IMR-90 (cell line): ENCODE data around the gene MROH8. TPM values are rescaled to one million over a fixed set of nuclear protein-coding genes. Genes with fewer than 3 reads are reported as not detected.

Source experiments
- ATAC-seq: fragments of 200-7000 bp; cut with Tn5 transposase; 2 replicates; pipeline ENCODE4 v1.9.1; 2020; ENCODE audit warnings: low read depth, mild to moderate bottlenecking, moderate library complexity
- BruUV-seq: library from RNA; stranded (reverse); fragments of 400-500 nt; replicated peaks from 2 replicates; lab custom pipeline; 2021; lab: Mats Ljungman, UMichigan
- CTCF ChIA-PET: fragments of 300-600 bp; formaldehyde crosslinking; extraction: SDS; loops from one replicate; lab custom pipeline; 2021; ENCODE audit warnings: antibody characterized with exemption; lab: Yijun Ruan, JAX
- POLR2A ChIA-PET: fragments of 300-600 bp; sonication (Branson Sonifier 250); formaldehyde crosslinking; loops from one replicate; lab custom pipeline; 2022; ENCODE audit warnings: antibody characterized with exemption; ENCODE audit not compliant: unreplicated experiment; lab: Charles Lee
- DNase-seq: peaks from one replicate; pipeline ENCODE4 v3.0.0; 2013
- H2AFZ ChIP-seq: replicated peaks from 2 replicates; pipeline ENCODE3; 2013; ENCODE audit warnings: low read length, mild to moderate bottlenecking; ENCODE audit not compliant: poor library complexity
- H2AK5ac ChIP-seq: 2 replicates; pipeline ENCODE4 v1.6.1; 2013; ENCODE audit warnings: low read depth, low read length, inconsistent platforms
- H2AK9ac ChIP-seq: replicated peaks from 2 replicates; pipeline ENCODE3; 2013; ENCODE audit warnings: mild to moderate bottlenecking, low read depth, low read length, moderate library complexity; ENCODE audit not compliant: poor library complexity
- H2BK120ac ChIP-seq: 2 replicates; pipeline ENCODE4 v1.6.1; 2013; ENCODE audit warnings: low read depth, low read length, inconsistent platforms
- H2BK15ac ChIP-seq: 3 replicates; pipeline ENCODE4 v1.6.1; 2013; ENCODE audit warnings: low read depth, low read length, inconsistent platforms
- H2BK20ac ChIP-seq: 2 replicates; pipeline ENCODE4 v1.6.1; 2013; ENCODE audit warnings: low read depth, mild to moderate bottlenecking, inconsistent platforms, low read length, moderate library complexity
- H2BK5ac ChIP-seq: 2 replicates; pipeline ENCODE4 v1.6.1; 2013; ENCODE audit warnings: mild to moderate bottlenecking, low read depth, low read length, inconsistent platforms; ENCODE audit not compliant: poor library complexity, severe bottlenecking
- H3K14ac ChIP-seq: replicated peaks from 2 replicates; pipeline ENCODE4 v1.6.1; 2013; ENCODE audit warnings: low read depth, low read length, inconsistent platforms
- H3K18ac ChIP-seq: 2 replicates; pipeline ENCODE4 v1.6.1; 2013; ENCODE audit warnings: low read depth, low read length, control low read depth
- H3K23ac ChIP-seq: 2 replicates; pipeline ENCODE4 v1.6.1; 2013; ENCODE audit warnings: low read depth, low read length, inconsistent platforms
- H3K27ac ChIP-seq: 2 replicates; pipeline ENCODE4 v1.5.1; 2013; ENCODE audit warnings: mild to moderate bottlenecking, control low read depth, low read length; ENCODE audit not compliant: insufficient read depth
- H3K27me3 ChIP-seq: 2 replicates; pipeline ENCODE4 v1.6.1; 2013; ENCODE audit warnings: low read length; ENCODE audit not compliant: control insufficient read depth, insufficient read depth
- H3K36me3 ChIP-seq: 2 replicates; pipeline ENCODE4 v1.6.1; 2013; ENCODE audit warnings: low read length, mixed read lengths; ENCODE audit not compliant: control insufficient read depth, insufficient read depth
- H3K4ac ChIP-seq: 2 replicates; pipeline ENCODE4 v1.6.1; 2013; ENCODE audit warnings: low read depth, low read length, inconsistent platforms
- H3K4me1 ChIP-seq: 2 replicates; pipeline ENCODE4 v1.6.1; 2013; ENCODE audit warnings: low read length, mixed read lengths; ENCODE audit not compliant: control insufficient read depth, insufficient read depth
- H3K4me2 ChIP-seq: 2 replicates; pipeline ENCODE4 v1.6.1; 2013; ENCODE audit warnings: low read depth, mild to moderate bottlenecking, control low read depth, low read length, moderate library complexity
- H3K4me3 ChIP-seq: 2 replicates; pipeline ENCODE4 v1.5.1; 2013; ENCODE audit warnings: low read depth, mild to moderate bottlenecking, control low read depth, low read length, moderate library complexity; ENCODE audit not compliant: insufficient read depth
- H3K56ac ChIP-seq: 2 replicates; pipeline ENCODE4 v1.6.1; 2013; ENCODE audit warnings: low read length, inconsistent platforms; ENCODE audit not compliant: insufficient read depth; ENCODE audit errors: extremely low read depth
- H3K79me1 ChIP-seq, 2 experiments: 2 replicates each; pipeline ENCODE4 v1.6.1; 2013; ENCODE audit warnings: low read length in 2 of 2, inconsistent platforms in 1 of 2, low read depth in 1 of 2
- H3K9ac ChIP-seq: 2 replicates; pipeline ENCODE4 v1.6.1; 2013; ENCODE audit warnings: low read depth, low read length, control low read depth
- H3K9me1 ChIP-seq: 2 replicates; pipeline ENCODE4 v1.6.1; 2013; ENCODE audit warnings: low read length, inconsistent platforms; ENCODE audit not compliant: insufficient read depth
- H3K9me3 ChIP-seq: 2 replicates; pipeline ENCODE4 v1.6.1; 2013; ENCODE audit warnings: low read length; ENCODE audit not compliant: control insufficient read depth, insufficient read depth
- H4K20me1 ChIP-seq: 2 replicates; pipeline ENCODE4 v1.6.1; 2013; ENCODE audit warnings: low read length, inconsistent platforms; ENCODE audit not compliant: insufficient read depth
- H4K5ac ChIP-seq: 2 replicates; pipeline ENCODE4 v1.6.1; 2013; ENCODE audit warnings: mild to moderate bottlenecking, low read depth, low read length, control low read depth
- H4K8ac ChIP-seq, 2 experiments: 2 replicates each; pipeline ENCODE4 v1.6.1; 2013; ENCODE audit warnings: low read depth in 2 of 2, low read length in 2 of 2, control low read depth in 1 of 2, inconsistent platforms in 1 of 2
- H4K91ac ChIP-seq: 2 replicates; pipeline ENCODE4 v1.6.1; 2013; ENCODE audit warnings: low read depth, low read length, inconsistent platforms; ENCODE audit not compliant: insufficient read depth
- BHLHE40 ChIP-seq: fragments of 150-350 bp; IDR thresholded peaks from 2 replicates; pipeline ENCODE4 v1.6.1; 2016; ENCODE audit warnings: mild to moderate bottlenecking, low read depth, low read length
- CEBPB ChIP-seq: IDR thresholded peaks from 2 replicates; pipeline ENCODE4 v1.6.1; 2012; ENCODE audit warnings: low read depth, low read length, improper control_type of control experiment
- CHD1 ChIP-seq: IDR thresholded peaks from 2 replicates; pipeline ENCODE4 v1.6.1; 2012; ENCODE audit warnings: low read depth, low read length, improper control_type of control experiment
- FOS ChIP-seq: fragments of 150-350 bp; IDR thresholded peaks from 2 replicates; pipeline ENCODE4 v1.6.1; 2016; ENCODE audit warnings: low read depth, low read length
- MAFK ChIP-seq: IDR thresholded peaks from 2 replicates; pipeline ENCODE4 v1.6.1; 2012; ENCODE audit warnings: low read depth, low read length, improper control_type of control experiment
- MAZ ChIP-seq: IDR thresholded peaks from 2 replicates; pipeline ENCODE4 v1.6.1; 2012; ENCODE audit warnings: low read depth, mild to moderate bottlenecking, low read length, improper control_type of control experiment, moderate library complexity, borderline replicate concordance
- MXI1 ChIP-seq: IDR thresholded peaks from 2 replicates; pipeline ENCODE4 v1.6.1; 2012; ENCODE audit warnings: low read depth, mild to moderate bottlenecking, low read length, moderate library complexity, borderline replicate concordance
- POLR2A ChIP-seq: IDR thresholded peaks from 2 replicates; pipeline ENCODE4 v1.6.1; 2012; ENCODE audit warnings: mild to moderate bottlenecking, low read depth, low read length
- RAD21 ChIP-seq: IDR thresholded peaks from 2 replicates; pipeline ENCODE4 v1.6.1; 2012; ENCODE audit warnings: low read length, improper control_type of control experiment
- RCOR1 ChIP-seq: IDR thresholded peaks from 2 replicates; pipeline ENCODE4 v1.6.1; 2012; ENCODE audit warnings: mild to moderate bottlenecking, low read length, improper control_type of control experiment; ENCODE audit not compliant: insufficient replicate concordance
- RFX5 ChIP-seq: IDR thresholded peaks from 2 replicates; pipeline ENCODE4 v1.8.0; 2012; ENCODE audit warnings: low read depth, mild to moderate bottlenecking, low read length, moderate library complexity
- WGBS, 2 experiments: methylation state at CpG; one replicate each; pipeline versions ENCODE4 v1.1.5 to v1.1.7; 2013; ENCODE audit warnings: missing lambda C conversion rate in 2 of 2; ENCODE audit not compliant: insufficient read length in 1 of 2; ENCODE audit errors: extremely low coverage in 2 of 2; 5-methylcytosine and 5-hydroxymethylcytosine counted together
- dilution Hi-C: fragments of 300-500 bp; cut with HindIII; formaldehyde crosslinking; loops from one replicate; pipeline ENCODE4 v1.14.3; 2018; ENCODE audit warnings: low sequenced_read_pairs; ENCODE audit not compliant: unreplicated experiment
- in situ Hi-C: fragments of 300-500 bp; cut with MboI; formaldehyde crosslinking; loops from 3 replicates; pipeline ENCODE4 v1.14.3; 2019; ENCODE audit warnings: low sequenced_read_pairs, inconsistent platforms, mixed read lengths
- intact Hi-C: fragments of 100-400 bp; cut with micrococcal nuclease; formaldehyde crosslinking; loops from 2 replicates; pipeline ENCODE4 v1.10.0; 2022
- polyA plus RNA-seq, 3 experiments: library from polyadenylated mRNA; depleted of rRNA; stranded (reverse); fragments of >200 nt; gene quantifications; 2 replicates each; pipeline ENCODE4 v1.2.3, GENCODE V29; 2012; ENCODE audit warnings: low replicate concordance in 1 of 3
- total RNA-seq: library from RNA; depleted of rRNA; stranded (reverse); fragments of >200 nt; gene quantifications from 2 replicates; pipeline ENCODE4 v1.2.3, GENCODE V29; 2012
- TF ChIP-seq, protein P1 (sequence below): fragments of 150-350 bp; IDR thresholded peaks from 2 replicates; pipeline ENCODE4 v1.6.1; 2016; ENCODE audit warnings: low read depth, mild to moderate bottlenecking, low read length, moderate library complexity, borderline replicate concordance
- TF ChIP-seq, protein P2 (sequence below): fragments of 150-350 bp; IDR thresholded peaks from 2 replicates; pipeline ENCODE4 v1.6.1; 2017; ENCODE audit warnings: mild to moderate bottlenecking, antibody characterized with exemption, low read length, low read depth

The MROH8 gene
- total and polyA plus RNA-seq, 2 of the 4 experiments (the other 2 are of a cell fraction), result 1.3 to 1.8 TPM

DNA sequence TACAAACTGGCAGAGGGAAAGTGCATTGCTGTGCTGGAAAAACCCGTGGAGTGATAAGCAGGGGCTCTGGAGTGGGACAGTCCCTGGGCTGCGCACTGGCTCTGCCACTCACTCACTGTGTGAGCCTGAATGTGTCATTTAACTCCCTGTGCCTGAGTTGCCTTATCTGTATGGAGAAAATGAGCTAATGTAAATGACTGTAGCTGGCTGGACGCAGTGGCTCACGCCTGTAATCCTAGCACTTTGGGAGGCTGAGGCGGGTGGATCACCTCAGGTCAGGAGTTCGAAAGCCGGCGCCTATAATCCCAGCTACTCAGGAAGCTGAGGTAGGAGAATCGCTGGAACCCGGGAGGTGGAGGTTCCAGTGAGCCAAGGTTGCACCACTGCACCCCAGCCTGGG, 18.7 kb downstream of the MROH8 start:
- no peak overlapping the region for H3K27ac ChIP-seq
- no peak overlapping the region for H3K4me2 ChIP-seq
- dilution Hi-C loops, result no loop called here
- no TSS peak for BruUV-seq
- ChIA-PET POLR2A (no interaction called here), CTCF (no interaction called here)
- H4K8ac ChIP-seq, result no peak overlapping the region
- no peak overlapping the region for H3K4ac ChIP-seq
- in situ Hi-C loops, result no loop called here
- no peak overlapping the region for H3K9ac ChIP-seq
- H3K23ac ChIP-seq, result no peak overlapping the region
- H2AFZ ChIP-seq, result no peak overlapping the region
- no peak overlapping the region for H2BK15ac ChIP-seq
- ATAC-seq (no peak), DNase-seq (no peak)
- H3K4me1 ChIP-seq, result no peaks in the 10 kb centered on the region
- no peak overlapping the region for H3K56ac ChIP-seq
- no peak overlapping the region for H3K14ac ChIP-seq
- intact Hi-C loops, result no loop called here
- H4K91ac ChIP-seq, result no peak overlapping the region
- no peak overlapping the region for H3K18ac ChIP-seq
- H3K36me3 ChIP-seq, result no peaks in the 10 kb centered on the region
- no peak overlapping the region for H3K4me3 ChIP-seq
- H2AK9ac ChIP-seq, result no peak overlapping the region
- H3K9me1 ChIP-seq, result no peaks in the 10 kb centered on the region
- H2BK5ac ChIP-seq, result no peak overlapping the region
- H4K5ac ChIP-seq, result no peak overlapping the region
- H3K27me3 ChIP-seq, result no peaks in the 10 kb centered on the region
- 79% methylated on average over 4 of the region's 10 CpGs; no CpG with 5 or more reads in 1 of the 2 experiments for WGBS, 2 experiments
- no peaks in the 10 kb centered on the region for H4K20me1 ChIP-seq
- H2BK20ac ChIP-seq, result no peak overlapping the region
- no peak overlapping the region for H2BK120ac ChIP-seq
- H2AK5ac ChIP-seq, result no peak overlapping the region
- TF ChIP-seq MAFK, result no peak
- no peak for TF ChIP-seq POLR2A
- no peak for TF ChIP-seq RCOR1
- TF ChIP-seq RFX5, result no peak
- no peak for TF ChIP-seq MXI1
- TF ChIP-seq CEBPB, result no peak
- TF ChIP-seq, protein P1, sequence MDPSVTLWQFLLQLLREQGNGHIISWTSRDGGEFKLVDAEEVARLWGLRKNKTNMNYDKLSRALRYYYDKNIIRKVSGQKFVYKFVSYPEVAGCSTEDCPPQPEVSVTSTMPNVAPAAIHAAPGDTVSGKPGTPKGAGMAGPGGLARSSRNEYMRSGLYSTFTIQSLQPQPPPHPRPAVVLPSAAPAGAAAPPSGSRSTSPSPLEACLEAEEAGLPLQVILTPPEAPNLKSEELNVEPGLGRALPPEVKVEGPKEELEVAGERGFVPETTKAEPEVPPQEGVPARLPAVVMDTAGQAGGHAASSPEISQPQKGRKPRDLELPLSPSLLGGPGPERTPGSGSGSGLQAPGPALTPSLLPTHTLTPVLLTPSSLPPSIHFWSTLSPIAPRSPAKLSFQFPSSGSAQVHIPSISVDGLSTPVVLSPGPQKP, result no peak
- no peak for TF ChIP-seq MAZ
- no peak for TF ChIP-seq FOS
- TF ChIP-seq CHD1, result no peak
- TF ChIP-seq RAD21, result no peak
- TF ChIP-seq BHLHE40, result no peak
- TF ChIP-seq, protein P2, sequence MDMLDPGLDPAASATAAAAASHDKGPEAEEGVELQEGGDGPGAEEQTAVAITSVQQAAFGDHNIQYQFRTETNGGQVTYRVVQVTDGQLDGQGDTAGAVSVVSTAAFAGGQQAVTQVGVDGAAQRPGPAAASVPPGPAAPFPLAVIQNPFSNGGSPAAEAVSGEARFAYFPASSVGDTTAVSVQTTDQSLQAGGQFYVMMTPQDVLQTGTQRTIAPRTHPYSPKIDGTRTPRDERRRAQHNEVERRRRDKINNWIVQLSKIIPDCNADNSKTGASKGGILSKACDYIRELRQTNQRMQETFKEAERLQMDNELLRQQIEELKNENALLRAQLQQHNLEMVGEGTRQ, result no peak
- no peaks in the 10 kb centered on the region for H3K79me1 ChIP-seq
- H3K9me3 ChIP-seq, result no peaks in the 10 kb centered on the region
